Activated naive CD4-positive, alpha-beta T cell treated with anti-CD3 and anti-CD28 coated beads, Interleukin-2, amount 50 U/mL, for 72 hours (primary cell): Measurements from ENCODE around the gene TFCP2. TPM values are rescaled to one million over a fixed set of nuclear protein-coding genes. Genes with fewer than 3 reads are reported as not detected.
"Not testable (repeated sequence)": the region's sequence is repeated elsewhere in the genome, so short reads cannot be mapped to it uniquely, and the experiment has no call there.

ENCODE experiments used
- ATAC-seq, 2 donors: fragments of 150-1000 bp; cut with Tn5 transposase; 2 replicates each; pipeline ENCODE4 v1.10.0; 2021; ENCODE audit warnings: mild to moderate bottlenecking in 2 of 2, moderate library complexity in 2 of 2
- DNase-seq, 2 donors: peaks; one replicate each; pipeline ENCODE4 v3.0.0; 2021 to 2022; ENCODE audit warnings: low spot score in 2 of 2
- H3K27ac Mint-ChIP-seq, 2 donors: one replicate each; pipeline ENCODE4 v1.8.0; 2022; ENCODE audit warnings: mild to moderate bottlenecking in 2 of 2, mixed read lengths in 2 of 2
- H3K36me3 Mint-ChIP-seq, 2 donors: one replicate each; pipeline ENCODE4 v1.8.0; 2022; ENCODE audit warnings: mixed read lengths in 2 of 2
- H3K9me3 Mint-ChIP-seq, 2 donors: one replicate each; pipeline ENCODE4 v1.8.0; 2022; ENCODE audit warnings: mixed read lengths in 2 of 2
- total RNA-seq, 2 donors: library from RNA; stranded (reverse); gene quantifications; one replicate each; pipeline ENCODE4 v1.2.3, GENCODE V29; 2022

The TFCP2 gene
- total RNA-seq, 2 donors from 2014 or later, result 29.7 to 32.3 TPM

DNA sequence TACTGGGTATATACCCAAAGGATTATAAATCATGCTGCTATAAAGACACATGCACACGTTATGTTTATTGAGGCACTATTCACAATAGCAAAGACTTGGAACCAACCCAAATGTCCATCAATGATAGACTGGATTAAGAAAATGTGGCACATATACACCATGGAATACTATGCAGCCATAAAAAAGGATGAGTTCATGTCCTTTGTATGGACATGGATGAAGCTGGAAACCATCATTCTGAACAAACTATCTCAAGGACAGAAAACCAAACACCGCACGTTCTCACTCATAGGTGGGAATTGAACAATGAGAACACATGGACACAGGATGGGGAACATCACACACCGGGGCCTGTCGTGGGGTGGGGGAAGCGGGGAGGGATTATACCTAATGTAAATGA, 94.1 kb downstream of the TFCP2 start:
- H3K9me3 Mint-ChIP-seq, ATAC-seq, H3K27ac Mint-ChIP-seq, DNase-seq, H3K36me3 Mint-ChIP-seq: not testable (repeated sequence)

DNA sequence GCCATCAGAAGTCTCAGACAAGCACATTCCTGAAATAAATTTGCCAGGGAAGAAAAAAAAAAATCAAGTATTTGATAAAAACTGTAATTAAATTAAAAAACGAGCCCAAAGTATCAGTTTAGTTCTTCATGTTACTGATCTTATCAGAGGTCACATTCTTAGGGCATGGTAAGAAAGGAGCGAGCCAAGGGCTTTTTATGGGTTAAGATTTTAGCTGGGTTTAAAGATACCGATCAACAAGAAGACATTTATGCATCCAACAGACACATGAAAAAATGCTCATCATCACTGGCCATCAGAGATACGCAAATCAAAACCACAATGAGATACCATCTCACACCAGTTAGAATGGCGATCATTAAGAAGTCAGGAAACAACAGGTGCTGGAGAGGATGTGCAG, 94.6 kb downstream of the TFCP2 start:
- H3K36me3 Mint-ChIP-seq, ATAC-seq, H3K9me3 Mint-ChIP-seq, H3K27ac Mint-ChIP-seq, DNase-seq: not testable (repeated sequence)

DNA sequence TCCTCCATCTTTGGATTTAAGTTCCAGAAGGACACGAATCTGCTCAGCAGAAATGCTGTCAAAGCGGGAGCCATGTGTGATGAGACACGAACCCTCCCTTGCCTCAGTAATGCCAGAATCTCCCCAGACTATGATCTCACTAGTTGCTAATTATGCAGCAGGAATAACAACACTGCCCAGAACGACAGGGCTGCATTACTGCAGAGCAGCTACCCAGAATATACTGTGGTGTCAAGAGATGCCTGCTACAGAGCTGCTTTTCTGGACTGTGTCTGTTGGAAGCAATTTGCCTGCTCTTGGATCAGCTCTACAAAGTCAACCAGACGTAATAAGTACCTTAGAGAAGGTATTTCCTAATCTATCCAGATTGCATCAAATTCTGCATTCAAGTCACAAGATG, 95.0 kb downstream of the TFCP2 start:
- peaks cover 5 to 7% of the 10 kb centered on the region in 2 donors for H3K36me3 Mint-ChIP-seq
- no peak for DNase-seq
- ATAC-seq, result no peak
- no peaks in the 10 kb centered on the region for H3K9me3 Mint-ChIP-seq
- H3K27ac Mint-ChIP-seq, result no peak overlapping the region

DNA sequence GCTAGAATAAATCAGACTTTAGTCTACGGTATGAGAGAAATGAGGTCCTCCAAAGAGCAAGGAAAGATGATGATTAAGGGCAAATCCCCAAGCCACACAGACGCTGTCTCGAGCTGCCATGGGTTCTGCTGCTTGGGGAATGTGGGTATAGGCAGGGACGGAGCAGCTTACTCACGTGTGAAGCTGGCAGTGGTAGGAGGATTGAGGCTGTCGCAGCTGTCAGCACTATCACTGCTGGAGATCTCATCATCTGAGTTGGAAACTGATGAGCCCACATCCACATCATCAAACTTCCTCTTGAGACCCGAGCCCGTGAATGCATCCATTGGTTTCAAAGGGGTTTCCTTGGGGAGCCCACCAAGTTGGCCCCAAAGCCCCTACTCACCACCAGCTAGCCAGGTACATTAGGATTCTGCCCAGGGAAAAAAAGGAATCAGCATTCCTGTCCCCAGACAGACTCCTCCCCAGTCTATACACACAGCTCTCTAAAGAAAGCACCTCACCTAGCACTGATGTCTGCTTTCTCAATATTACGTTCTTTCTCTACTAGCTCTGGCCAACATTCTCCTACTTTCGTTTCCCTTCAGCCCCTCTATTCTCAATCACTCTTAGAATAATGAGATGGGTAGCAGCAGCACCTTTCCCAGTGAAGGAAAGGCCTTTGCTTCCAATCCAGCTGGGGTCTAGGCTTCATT, 96.6 kb downstream of the TFCP2 start:
- ATAC-seq, result peak; percentile 59 to 91
- peaks cover 0 to 7% of the 10 kb centered on the region in 2 donors for H3K36me3 Mint-ChIP-seq
- H3K27ac Mint-ChIP-seq, result peak overlapping the region; percentile 51 to 65
- H3K9me3 Mint-ChIP-seq, result no peaks in the 10 kb centered on the region
- DNase-seq, result no peak

DNA sequence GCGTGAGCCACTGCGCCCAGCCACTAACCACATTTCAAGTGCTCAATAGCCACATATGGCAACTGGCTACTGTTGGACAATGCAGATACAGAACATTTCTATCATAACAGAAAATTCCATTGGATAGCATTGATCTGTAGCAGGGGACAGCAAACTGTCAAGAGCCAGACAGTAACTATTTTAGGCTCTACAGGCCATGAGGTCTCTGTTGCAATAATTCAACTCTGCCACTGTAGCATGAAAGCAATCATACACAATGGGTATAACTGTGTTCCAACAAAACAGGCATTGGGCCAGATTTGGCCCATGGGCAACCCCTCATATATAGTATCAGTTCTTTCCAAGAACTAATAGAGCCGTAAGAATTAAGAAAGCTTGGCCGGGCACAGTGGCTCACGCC, 97.5 kb downstream of the TFCP2 start:
- no peak for ATAC-seq
- Mint-ChIP-seq H3K9me3 (no peaks in the 10 kb centered on the region), H3K36me3 (peaks cover 0 to 7% of the 10 kb centered on the region in 2 donors), H3K27ac (no peak overlapping the region)
- DNase-seq, result no peak

DNA sequence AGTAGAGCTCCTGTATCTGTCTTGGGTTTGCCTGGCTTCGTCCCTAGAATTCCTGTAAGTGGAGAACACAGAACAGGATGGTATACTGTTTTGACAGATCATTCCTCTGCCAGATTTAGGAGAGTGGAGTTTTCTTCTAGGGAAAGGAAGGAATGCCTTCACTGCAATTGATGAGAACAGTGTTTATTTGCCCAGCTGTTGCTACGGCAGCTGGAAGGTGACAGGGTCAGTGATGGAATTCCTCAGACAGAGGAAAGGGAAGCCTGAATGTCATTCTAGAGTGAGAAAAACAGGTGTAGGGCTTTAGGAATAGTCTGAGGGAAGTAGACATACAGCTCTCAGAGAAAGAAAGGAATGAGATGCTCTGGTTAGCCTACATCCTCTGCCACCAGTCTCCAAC, 101.3 kb downstream of the TFCP2 start:
- Mint-ChIP-seq H3K27ac (no peak overlapping the region), H3K9me3 (no peaks in the 10 kb centered on the region), H3K36me3 (no peaks in the 10 kb centered on the region)
- no peak for DNase-seq
- ATAC-seq, result no peak

DNA sequence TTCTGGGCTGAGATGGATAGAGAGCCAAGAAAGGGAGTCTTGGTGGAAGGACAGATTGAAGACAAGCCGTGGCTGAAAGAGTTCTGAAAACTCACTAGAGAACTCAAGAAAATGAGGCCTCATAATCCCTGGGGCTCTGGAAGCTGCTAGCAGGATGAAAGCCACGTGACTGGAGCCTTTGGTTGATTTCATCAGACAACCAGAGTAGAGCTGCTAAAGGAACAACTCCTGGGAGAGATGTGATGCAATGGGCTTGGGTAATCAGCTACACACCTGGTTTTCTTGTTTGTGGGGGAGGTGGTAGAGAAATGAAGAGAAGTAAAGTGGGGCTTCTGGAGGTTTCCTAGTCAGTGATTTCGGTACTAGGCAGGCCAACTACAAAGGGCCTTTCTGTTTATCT, 102.9 kb downstream of the TFCP2 start:
- H3K36me3 Mint-ChIP-seq, result no peaks in the 10 kb centered on the region

DNA sequence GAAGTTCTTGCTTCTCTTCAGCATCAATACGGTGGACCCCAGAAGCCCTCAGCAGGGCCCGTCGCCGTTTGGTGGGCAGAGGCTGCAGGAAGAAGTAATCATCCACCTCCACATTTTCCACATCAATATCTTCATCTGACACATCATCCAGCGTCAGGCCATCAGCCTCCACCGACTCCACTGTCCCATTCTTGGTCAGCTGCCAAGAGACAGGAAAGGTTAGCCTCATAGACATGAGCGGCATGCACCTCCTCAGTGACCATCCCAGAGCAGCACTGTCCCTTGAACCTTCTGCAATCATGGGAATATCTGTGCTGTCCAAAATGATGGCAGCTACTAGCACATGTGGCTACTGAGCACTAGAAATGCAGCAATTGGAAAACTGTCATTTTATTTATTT, 105.2 kb downstream of the TFCP2 start:
- DNase-seq (no peak), ATAC-seq (no peak)
- Mint-ChIP-seq H3K36me3 (no peaks in the 10 kb centered on the region), H3K27ac (no peak overlapping the region), H3K9me3 (no peaks in the 10 kb centered on the region)

More for the DNA sequence above, 102.9 kb downstream of the TFCP2 start:
- Mint-ChIP-seq H3K9me3 (no peaks in the 10 kb centered on the region), H3K27ac (peak overlapping the region in 1 of 2 donors; percentile 12)
- DNase-seq (no peak), ATAC-seq (no peak)

DNA sequence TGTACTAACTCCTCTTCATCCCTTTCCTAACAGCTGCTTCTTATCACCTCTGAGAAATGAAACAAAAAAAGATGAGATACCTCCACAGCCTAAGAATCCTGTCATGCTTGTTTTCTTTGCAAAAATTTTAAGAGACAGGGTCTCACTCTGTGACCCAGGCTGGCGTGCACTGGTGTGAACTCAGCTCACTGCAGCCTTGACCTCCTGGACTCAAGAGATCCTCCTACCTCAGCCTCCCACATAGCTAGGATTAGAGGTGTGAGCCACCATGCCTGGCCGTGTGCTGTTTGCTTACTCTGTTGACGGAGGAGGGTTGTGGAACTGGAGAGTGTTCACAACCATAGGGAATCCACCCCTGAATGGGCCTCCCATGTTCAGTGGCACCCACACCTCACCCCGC, 105.7 kb downstream of the TFCP2 start:
- DNase-seq (no peak), ATAC-seq (no peak)
- Mint-ChIP-seq H3K27ac (peak overlapping the region in 1 of 2 donors; percentile 37), H3K36me3 (no peaks in the 10 kb centered on the region), H3K9me3 (no peaks in the 10 kb centered on the region)

DNA sequence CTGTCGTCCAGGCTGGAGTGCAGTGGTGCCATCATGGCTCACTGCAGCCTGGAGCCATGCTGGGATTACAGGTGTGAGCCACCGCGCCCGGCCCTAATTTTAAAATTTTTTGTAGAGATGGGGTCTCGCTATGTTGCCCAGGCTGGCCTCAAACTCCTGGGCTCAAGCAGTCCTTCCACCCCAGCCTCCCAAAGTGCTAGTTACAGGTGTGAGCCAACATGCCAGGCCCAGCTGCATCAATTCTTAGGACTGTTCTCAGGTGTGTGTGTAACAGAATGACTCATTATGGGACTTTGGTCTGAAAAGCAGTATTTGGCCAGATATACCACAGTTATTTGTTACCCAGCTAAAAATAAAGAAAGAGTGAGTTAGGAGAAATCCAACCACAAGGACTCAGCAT, 107.4 kb downstream of the TFCP2 start:
- H3K36me3 Mint-ChIP-seq, result peaks cover 0 to 1% of the 10 kb centered on the region in 2 donors
- ATAC-seq, result no peak
- H3K9me3 Mint-ChIP-seq, result no peaks in the 10 kb centered on the region
- H3K27ac Mint-ChIP-seq, result peak overlapping the region in 1 of 2 donors; percentile 39
- no peak for DNase-seq

DNA sequence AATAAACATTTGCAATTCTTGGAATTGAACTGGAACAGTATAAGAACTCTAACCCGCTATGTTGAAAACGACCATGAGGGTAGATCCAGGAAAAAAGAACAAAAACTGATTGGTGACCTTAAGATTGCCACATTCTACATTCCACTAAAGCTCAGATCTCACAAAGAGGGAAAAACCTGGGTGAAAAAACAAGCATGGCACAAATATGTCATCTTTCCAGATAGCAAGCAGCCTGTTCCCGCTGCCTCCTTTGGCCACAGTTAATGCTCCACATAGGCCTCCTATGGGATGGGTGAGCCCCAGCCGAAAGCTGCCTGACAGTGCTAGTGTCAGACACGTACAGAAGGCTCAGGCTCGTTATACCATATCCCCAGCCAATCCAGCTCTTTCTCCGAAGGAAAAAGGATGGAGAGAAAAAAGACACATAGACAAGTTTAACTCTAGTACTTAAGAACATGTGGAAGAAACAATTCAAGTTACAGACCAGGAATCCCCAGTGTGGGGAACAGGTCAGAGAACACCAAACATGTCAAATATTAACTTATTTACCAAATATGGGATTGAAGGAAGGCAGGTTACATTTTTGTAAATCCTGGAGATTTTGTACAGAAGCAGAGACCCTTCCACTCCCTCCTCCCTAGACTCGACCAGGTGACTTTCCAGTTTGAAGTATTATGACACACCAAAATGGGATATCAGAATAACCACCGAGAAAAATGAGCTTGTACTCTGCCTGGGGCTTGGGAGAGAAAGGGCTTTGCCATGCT, 110.1 kb downstream of the TFCP2 start:
- Mint-ChIP-seq H3K9me3 (no peaks in the 10 kb centered on the region), H3K36me3 (peaks cover 0 to 9% of the 10 kb centered on the region in 2 donors), H3K27ac (peak overlapping the region in 1 of 2 donors; percentile 84)
- ATAC-seq (no peak), DNase-seq (no peak)

DNA sequence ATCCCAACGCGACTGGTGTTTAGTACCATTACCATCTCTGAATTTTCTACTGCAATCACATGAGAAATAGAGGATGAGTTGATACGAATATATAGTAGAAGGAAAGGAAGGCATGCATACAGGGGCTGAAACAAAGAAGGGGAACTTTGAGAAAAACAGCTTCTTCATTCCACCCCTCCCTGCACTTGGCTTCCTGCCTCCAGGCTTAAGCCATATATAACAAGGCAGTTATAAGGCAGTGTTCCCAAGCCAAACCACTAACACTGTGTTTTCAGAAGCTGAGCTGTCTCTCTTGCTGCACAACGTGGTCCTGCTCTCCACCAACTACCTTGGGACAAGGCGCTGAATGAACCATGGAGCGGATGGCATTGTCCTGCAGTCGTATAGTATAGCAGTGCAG, 113.8 kb downstream of the TFCP2 start:
- Mint-ChIP-seq H3K27ac (peak overlapping the region in 1 of 2 donors; percentile 79), H3K9me3 (no peaks in the 10 kb centered on the region), H3K36me3 (peaks cover 0 to 9% of the 10 kb centered on the region in 2 donors)
- DNase-seq (no peak), ATAC-seq (no peak)

DNA sequence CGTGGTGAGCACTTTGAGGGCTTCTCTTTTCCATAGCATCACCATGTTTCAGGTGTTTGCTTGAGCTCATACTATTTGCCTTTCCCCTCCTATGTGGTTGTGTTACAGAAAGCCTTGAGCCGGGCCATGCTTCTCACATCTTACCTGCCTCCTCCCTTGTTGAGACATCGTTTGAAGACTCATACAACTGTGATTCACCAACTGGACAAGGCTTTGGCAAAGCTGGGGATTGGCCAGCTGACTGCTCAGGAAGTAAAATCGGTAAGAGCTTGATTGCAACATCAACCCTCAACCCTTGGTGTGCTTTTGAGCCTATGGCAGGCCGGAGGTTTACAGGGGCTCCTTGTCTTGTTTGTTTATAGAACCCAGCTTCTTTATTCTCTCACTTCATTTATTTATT, 116.7 kb downstream of the TFCP2 start:
- DNase-seq (no peak), ATAC-seq (peak in 1 of 2 donors; percentile 20)
- Mint-ChIP-seq H3K27ac (peak overlapping the region in 1 of 2 donors; percentile 43), H3K9me3 (no peaks in the 10 kb centered on the region), H3K36me3 (peaks cover 0 to 14% of the 10 kb centered on the region in 2 donors)

DNA sequence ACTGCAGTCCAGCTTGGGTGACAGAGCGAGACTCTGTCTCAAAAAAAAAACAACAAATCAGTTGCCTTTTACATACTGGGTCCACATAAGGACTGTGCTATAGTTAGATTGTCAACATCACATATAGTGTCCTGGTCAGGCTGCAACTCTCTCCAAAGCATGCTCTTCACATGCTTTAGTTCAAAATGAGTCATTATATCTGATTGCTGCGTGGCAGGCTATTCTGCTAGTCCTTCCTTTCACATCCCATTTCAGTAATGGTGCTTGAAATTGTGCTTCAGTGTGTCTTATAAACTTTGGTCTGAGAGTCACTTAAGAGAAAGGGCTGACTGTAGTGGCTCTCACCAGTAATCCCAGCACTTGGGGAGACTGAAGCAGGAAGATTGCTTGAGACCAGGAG, 117.9 kb downstream of the TFCP2 start:
- ATAC-seq (no peak), DNase-seq (no peak)
- Mint-ChIP-seq H3K9me3 (no peaks in the 10 kb centered on the region), H3K27ac (peak overlapping the region in 1 of 2 donors; percentile 36), H3K36me3 (peaks cover 0 to 8% of the 10 kb centered on the region in 2 donors)

DNA sequence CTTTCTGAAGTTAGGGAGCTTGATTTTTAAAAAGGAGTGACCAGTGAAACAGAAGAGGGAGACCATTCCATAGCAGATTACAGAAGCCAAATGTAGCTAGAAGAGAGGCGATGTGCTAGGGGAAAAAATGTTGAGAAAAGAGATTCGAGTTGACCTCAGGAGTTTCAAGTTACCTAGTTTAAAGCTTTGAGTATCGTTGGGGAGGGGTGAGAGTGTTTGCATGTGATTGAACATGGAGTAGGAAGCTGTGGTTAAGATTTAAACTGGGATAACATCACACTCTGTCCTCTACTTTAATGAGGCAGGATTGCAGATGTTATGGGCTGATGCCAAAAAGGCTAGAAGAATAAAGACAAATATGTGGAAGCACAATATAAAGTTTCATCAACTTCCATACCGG, 121.1 kb downstream of the TFCP2 start:
- Mint-ChIP-seq H3K9me3 (no peaks in the 10 kb centered on the region), H3K27ac (peak overlapping the region; percentile 2 to 58), H3K36me3 (peaks cover 13 to 15% of the 10 kb centered on the region in 2 donors)
- ATAC-seq, result no peak
- DNase-seq, result no peak

DNA sequence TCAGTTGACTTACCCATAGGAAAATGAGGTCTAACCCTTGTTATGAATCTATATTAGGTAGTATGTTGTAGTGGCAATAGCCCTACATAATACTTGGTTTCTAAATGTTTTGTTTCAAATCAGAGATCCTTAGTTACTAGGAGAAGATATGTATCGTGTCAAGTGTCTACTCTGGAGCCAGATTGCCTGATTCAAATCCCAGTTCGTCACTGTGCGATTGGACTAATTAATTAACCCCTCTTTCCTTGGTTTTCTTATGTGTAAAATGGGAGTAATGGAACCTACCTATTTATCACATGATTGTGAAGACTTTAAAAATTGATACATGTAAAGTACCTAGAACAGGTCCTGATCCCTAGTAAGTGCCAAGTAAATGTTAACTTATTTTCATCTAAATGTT, 123.4 kb downstream of the TFCP2 start:
- H3K36me3 Mint-ChIP-seq, result peaks cover 13 to 15% of the 10 kb centered on the region in 2 donors
- no peak for DNase-seq
- ATAC-seq, result no peak
- H3K27ac Mint-ChIP-seq, result peak overlapping the region in 1 of 2 donors; percentile 93
- H3K9me3 Mint-ChIP-seq, result no peaks in the 10 kb centered on the region

DNA sequence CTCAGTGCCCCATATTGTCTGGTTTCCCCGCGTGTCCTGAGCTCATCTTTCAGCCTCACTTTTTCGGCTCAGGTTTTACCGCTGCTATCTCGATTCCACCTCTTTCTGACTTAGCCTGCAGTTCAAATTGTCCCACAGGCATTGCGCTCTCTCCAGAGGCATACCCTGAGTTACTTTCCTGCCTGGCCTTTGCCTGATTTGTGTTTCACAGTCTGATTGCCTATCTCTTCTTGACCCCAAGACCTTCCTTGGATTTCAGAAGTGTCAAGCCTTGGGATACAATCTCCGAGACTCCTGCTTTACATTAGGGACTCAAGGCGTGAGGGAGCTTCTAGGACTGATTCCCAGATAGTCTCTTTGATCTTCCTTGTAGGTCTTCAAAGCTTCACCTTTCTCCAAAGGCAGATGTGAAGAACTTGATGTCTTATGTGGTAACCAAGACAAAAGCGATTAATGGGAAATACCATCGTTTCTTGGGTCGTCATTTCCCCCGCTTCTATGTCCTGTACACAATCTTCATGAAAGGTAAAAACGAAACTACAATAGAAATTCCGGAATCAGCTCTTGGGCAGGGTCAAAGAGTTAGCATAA, 124.2 kb downstream of the TFCP2 start:
- ATAC-seq (no peak), DNase-seq (no peak)
- no peaks in the 10 kb centered on the region for H3K9me3 Mint-ChIP-seq
- peak overlapping the region; percentile 90 to 93 for H3K27ac Mint-ChIP-seq
- H3K36me3 Mint-ChIP-seq, result peaks cover 13 to 15% of the 10 kb centered on the region in 2 donors
